K562 (cell line): ENCODE measurements around the gene ABCA10. TPM values are rescaled to one million over a fixed set of nuclear protein-coding genes. Genes with fewer than 3 reads are reported as not detected.

ENCODE experiments used
- ATAC-seq: fragments of 200-7000 bp; cut with Tn5 transposase; 3 replicates; pipeline ENCODE4 v1.9.1; 2020; ENCODE audit warnings: moderate library complexity
- BruUV-seq: library from RNA; stranded (reverse); fragments of 400-500 nt; replicated peaks from 2 replicates; lab custom pipeline; 2021; lab: Mats Ljungman, UMichigan
- CTCF ChIA-PET: fragments of 300-600 bp; formaldehyde crosslinking; extraction: SDS; loops from one replicate; lab custom pipeline; 2021; ENCODE audit warnings: low intra/inter-chr PET ratio; lab: Yijun Ruan, JAX
- POLR2A ChIA-PET: fragments of 300-600, 350-650 bp; sonication (Branson Sonifier 250); formaldehyde crosslinking; extraction: SDS; loops from one replicate; lab custom pipeline; 2021; ENCODE audit warnings: antibody characterized with exemption, inconsistent platforms; lab: Yijun Ruan, JAX
- DNase-seq, 4 experiments: peaks; one replicate each; pipeline versions ENCODE4 v3.0.0 to v3.0.0-alpha.2; 2011 to 2018; ENCODE audit warnings: low spot score in 3 of 4, mixed read lengths in 3 of 4; ENCODE audit errors: extremely low read depth in 1 of 4
- FAIRE-seq: peaks from 2 replicates; lab custom pipeline; 2011; peaks lifted over from hg19 to GRCh38; lab: Jason Lieb, UNC
- H2AFZ ChIP-seq: 2 replicates; pipeline ENCODE4 v1.6.0; 2011; ENCODE audit warnings: low read depth, low read length, control low read depth, inconsistent platforms
- H3K27ac ChIP-seq: fragments of 200-600 bp; 3 replicates; pipeline ENCODE4 v1.8.0; 2011; ENCODE audit warnings: low read depth, mild to moderate bottlenecking, control low read depth, inconsistent platforms, low read length, moderate library complexity, mixed read lengths; ENCODE audit errors: extremely low read depth
- H3K27me3 ChIP-seq, 2 experiments: fragments of 300-600 bp in 1 of 2; 2 replicates in 1 of 2; 3 replicates in 1 of 2; pipeline versions ENCODE4 v1.6.0 to v1.8.0; 2011; ENCODE audit warnings: inconsistent platforms in 2 of 2, low read length in 2 of 2, mild to moderate bottlenecking in 1 of 2, mixed read lengths in 1 of 2, moderate library complexity in 1 of 2; ENCODE audit not compliant: control insufficient read depth in 2 of 2, insufficient read depth in 2 of 2
- H3K36me3 ChIP-seq: fragments of 300-600 bp; 3 replicates; pipeline ENCODE4 v1.8.0; 2011; ENCODE audit warnings: mild to moderate bottlenecking, low read length, inconsistent platforms; ENCODE audit not compliant: control insufficient read depth, insufficient read depth
- H3K4me1 ChIP-seq, 2 experiments: fragments of 200-600 bp in 1 of 2; replicated peaks in 1 of 2; 2 replicates in 1 of 2; 3 replicates in 1 of 2; pipeline versions ENCODE4 v1.5.1 to v1.8.0; 2011; ENCODE audit warnings: inconsistent platforms in 2 of 2, low read length in 2 of 2, mild to moderate bottlenecking in 1 of 2, mixed read lengths in 1 of 2, moderate library complexity in 1 of 2; ENCODE audit not compliant: control insufficient read depth in 2 of 2, insufficient read depth in 2 of 2
- H3K4me2 ChIP-seq: 2 replicates; pipeline ENCODE4 v1.6.1; 2011; ENCODE audit warnings: low read length, control low read depth, inconsistent platforms, mixed read lengths; ENCODE audit not compliant: insufficient read depth
- H3K4me3 ChIP-seq: fragments of 200-600 bp; sonication (generic), shearing (Covaris generic); 2 replicates; pipeline ENCODE4 v1.5.1; 2016; ENCODE audit warnings: control low read depth, inconsistent platforms
- H3K79me2 ChIP-seq: fragments of 200-600 bp; 3 replicates; pipeline ENCODE4 v1.8.0; 2011; ENCODE audit warnings: low read length, inconsistent platforms; ENCODE audit not compliant: control insufficient read depth, insufficient read depth
- H3K9ac ChIP-seq, 2 experiments: 2 replicates each; pipeline versions ENCODE4 v1.6.0 to v1.6.1; 2011; ENCODE audit warnings: low read depth in 2 of 2, low read length in 2 of 2, control low read depth in 1 of 2, inconsistent platforms in 1 of 2, mild to moderate bottlenecking in 1 of 2, mixed read lengths in 1 of 2; ENCODE audit not compliant: insufficient read depth in 1 of 2
- H3K9me1 ChIP-seq: one replicate; pipeline ENCODE4 v1.6.0; 2011; ENCODE audit warnings: inconsistent platforms, mild to moderate bottlenecking, low read length, moderate library complexity; ENCODE audit not compliant: control insufficient read depth, insufficient read depth
- H3K9me3 ChIP-seq: replicated peaks from 2 replicates; pipeline ENCODE4 v1.5.1; 2011; ENCODE audit warnings: low read depth, low read length, inconsistent platforms; ENCODE audit not compliant: control insufficient read depth, insufficient read depth
- H4K20me1 ChIP-seq: replicated peaks from 2 replicates; pipeline ENCODE4 v1.6.1; 2011; ENCODE audit warnings: low read length, inconsistent platforms, mixed read lengths; ENCODE audit not compliant: control insufficient read depth, insufficient read depth
- BCL6 ChIP-seq: fragments of 250-450 bp; sonication (Bioruptor Pico); IDR thresholded peaks from 2 replicates; pipeline ENCODE4 v1.4.0; 2020
- GTF2A2 ChIP-seq: IDR thresholded peaks from 2 replicates; pipeline ENCODE4 v1.6.1; 2016; ENCODE audit warnings: mild to moderate bottlenecking, missing genetic modification characterization, missing compliant biosample characterization
- IRF1 ChIP-seq: sonication (generic); formaldehyde crosslinking; IDR thresholded peaks from 2 replicates; pipeline ENCODE4 v1.8.0; 2022; ENCODE audit warnings: missing genetic modification reagents, mild to moderate bottlenecking, borderline replicate concordance
- SETDB1 ChIP-seq: IDR thresholded peaks from one replicate; pipeline ENCODE4 v1.6.1; 2012; ENCODE audit warnings: low read length, control low read depth, inconsistent platforms
- ZNF175 ChIP-seq: fragments of 200-800 bp; sonication (Bioruptor generic); IDR thresholded peaks from 2 replicates; pipeline ENCODE4 v1.6.1; 2016; ENCODE audit warnings: low read depth, mild to moderate bottlenecking, missing genetic modification characterization, missing compliant biosample characterization
- WGBS: fragments of 100-300 bp; shearing (Covaris generic); methylation state at CpG from one replicate; pipeline ENCODE4 v1.1.6; 2016; ENCODE audit warnings: low coverage, mixed read lengths; ENCODE audit not compliant: insufficient coverage; ENCODE audit errors: missing lambda C conversion rate; 5-methylcytosine and 5-hydroxymethylcytosine counted together
- in situ Hi-C: fragments of 300-500 bp; cut with MboI; formaldehyde crosslinking; loops from 4 replicates; pipeline ENCODE4 v1.15.0; 2018; ENCODE audit warnings: inconsistent platforms, mixed read lengths
- intact Hi-C: fragments of 100-400 bp; cut with micrococcal nuclease; formaldehyde crosslinking; loops from 2 replicates; pipeline ENCODE4 v1.14.2; 2022
- polyA plus RNA-seq, 8 experiments: library from polyadenylated mRNA; depleted of rRNA in 4 of 8; stranded (reverse) in 5 of 8; unstranded in 3 of 8; fragments of >200 nt; fragmentation: Nextera tagmentation in 2 of 8; fragmentation: Illumina TruSeq in 1 of 8; extraction: Ambion mirVana in 2 of 8; extraction: Trizol in 1 of 8; gene quantifications; 2 replicates each; pipeline versions ENCODE4 v1.2.1 to v1.2.3, GENCODE V29; 2011 to 2014; ENCODE audit warnings: inconsistent platforms in 1 of 8, missing spikeins in 1 of 8
- total RNA-seq, 7 experiments: library from RNA; depleted of rRNA in 6 of 7; stranded (reverse); fragments of >200 nt in 6 of 7; fragmentation: Illumina TruSeq in 2 of 7; extraction: Trizol in 2 of 7; gene quantifications; 2 replicates each; pipeline versions ENCODE4 v1.2.1 to v1.2.3, GENCODE V29; 2011 to 2021; ENCODE audit warnings: low replicate concordance in 1 of 7

Gene ABCA10
- total and polyA plus RNA-seq, 9 of the 15 experiments (the other 6 are each of a cell fraction or from before 2014, with no cell fraction given), result 0.04 to 0.45 (median 0.15) TPM; not detected in 1

- Histone ChIP-seq H4K20me1 (no peaks in the 10 kb centered on the region), H3K4me1 (peaks cover 0 to 18% of the 10 kb centered on the region in 2 experiments; a peak in 3 of 5 replicates), H3K4me3 (no peak overlapping the region), H3K36me3 (no peaks in the 10 kb centered on the region), H3K9me1 (no peaks in the 10 kb centered on the region), H3K79me2 (no peaks in the 10 kb centered on the region), H3K4me2 (no peak overlapping the region), H3K27me3 (no peaks in the 10 kb centered on the region), H3K9ac (no peak overlapping the region), H3K27ac (peak overlapping the region; percentile 66; the same call in 2 of the 3 replicates), H2AFZ (no peak overlapping the region), H3K9me3 (no peaks in the 10 kb centered on the region)
- intact Hi-C loops, result no loop called here
- FAIRE-seq, result no peak
- POLR2A ChIA-PET, result no interaction called here
- DNase-seq, result no peak
- in situ Hi-C loops, result no loop called here
- no TSS peak for BruUV-seq
- no peak for TF ChIP-seq BCL6 (CRISPR knock-in tag)
- TF ChIP-seq SETDB1, result no peak
- peak; percentile 16; the same call in 1 of the 2 replicates for TF ChIP-seq ZNF175 (CRISPR knock-in tag)
- no peak for TF ChIP-seq IRF1 (CRISPR knock-in tag)
- TF ChIP-seq GTF2A2 (tag), result peak; percentile 49; the same call in 1 of the 2 replicates
- CTCF ChIA-PET, result no interaction called here
- no peak for ATAC-seq
- 100% methylated on average over 1 of the region's 1 CpG for WGBS
Observed at GRCh38 chr17:69176457-69176795, 52.2 kb downstream of the ABCA10 start.
